ENCODE results near the gene RIMS4. TPM values are rescaled to one million over a fixed set of nuclear protein-coding genes. Genes with fewer than 3 reads are reported as not detected.
"Not testable (repeated sequence)": the region's sequence is repeated elsewhere in the genome, so short reads cannot be mapped to it uniquely, and the experiment has no call there.

RIMS4 gene
- total RNA-seq, 1 donor from 2014 or later, result 6.1 TPM

DNA sequence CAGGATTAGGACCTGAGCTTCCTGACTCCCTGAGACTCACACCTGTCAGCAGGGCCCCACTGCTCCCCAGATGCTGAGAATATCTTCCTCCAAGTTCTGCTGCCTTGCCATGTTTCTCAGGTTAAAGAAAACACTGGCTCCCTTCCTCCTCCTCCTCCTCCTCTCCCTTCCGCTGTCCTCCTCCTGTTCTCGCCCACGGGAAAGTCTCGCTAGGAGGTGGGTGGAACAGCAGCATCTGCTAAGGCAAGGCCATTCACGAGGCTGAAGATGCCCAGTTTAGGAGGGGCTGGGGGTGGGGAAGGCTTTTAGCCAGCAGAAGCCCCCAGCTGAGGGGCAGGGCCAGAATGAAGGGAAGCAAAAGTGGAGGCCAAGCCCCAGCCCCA, 40.9 kb downstream of the RIMS4 start:
- TF ChIP-seq, protein P1, sequence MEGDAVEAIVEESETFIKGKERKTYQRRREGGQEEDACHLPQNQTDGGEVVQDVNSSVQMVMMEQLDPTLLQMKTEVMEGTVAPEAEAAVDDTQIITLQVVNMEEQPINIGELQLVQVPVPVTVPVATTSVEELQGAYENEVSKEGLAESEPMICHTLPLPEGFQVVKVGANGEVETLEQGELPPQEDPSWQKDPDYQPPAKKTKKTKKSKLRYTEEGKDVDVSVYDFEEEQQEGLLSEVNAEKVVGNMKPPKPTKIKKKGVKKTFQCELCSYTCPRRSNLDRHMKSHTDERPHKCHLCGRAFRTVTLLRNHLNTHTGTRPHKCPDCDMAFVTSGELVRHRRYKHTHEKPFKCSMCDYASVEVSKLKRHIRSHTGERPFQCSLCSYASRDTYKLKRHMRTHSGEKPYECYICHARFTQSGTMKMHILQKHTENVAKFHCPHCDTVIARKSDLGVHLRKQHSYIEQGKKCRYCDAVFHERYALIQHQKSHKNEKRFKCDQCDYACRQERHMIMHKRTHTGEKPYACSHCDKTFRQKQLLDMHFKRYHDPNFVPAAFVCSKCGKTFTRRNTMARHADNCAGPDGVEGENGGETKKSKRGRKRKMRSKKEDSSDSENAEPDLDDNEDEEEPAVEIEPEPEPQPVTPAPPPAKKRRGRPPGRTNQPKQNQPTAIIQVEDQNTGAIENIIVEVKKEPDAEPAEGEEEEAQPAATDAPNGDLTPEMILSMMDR (conservative IDR thresholded peaks at IDR 0.05), result no peak
- H3K27me3 Mint-ChIP-seq (ENCODE audit: low read depth), result peaks cover 25% of the 10 kb centered on the region
- no peak overlapping the region for H3K27ac Mint-ChIP-seq (ENCODE audit: unreplicated experiment)
- DNase-seq (ENCODE audit: low read depth, low spot score), result no peak
- no peak overlapping the region for H3K4me3 Mint-ChIP-seq
- H3K4me1 Mint-ChIP-seq, result peaks cover 4% of the 10 kb centered on the region
- H3K9me3 Mint-ChIP-seq, result no peaks in the 10 kb centered on the region
- no peaks in the 10 kb centered on the region for H3K36me3 Mint-ChIP-seq (ENCODE audit: low read depth)

DNA sequence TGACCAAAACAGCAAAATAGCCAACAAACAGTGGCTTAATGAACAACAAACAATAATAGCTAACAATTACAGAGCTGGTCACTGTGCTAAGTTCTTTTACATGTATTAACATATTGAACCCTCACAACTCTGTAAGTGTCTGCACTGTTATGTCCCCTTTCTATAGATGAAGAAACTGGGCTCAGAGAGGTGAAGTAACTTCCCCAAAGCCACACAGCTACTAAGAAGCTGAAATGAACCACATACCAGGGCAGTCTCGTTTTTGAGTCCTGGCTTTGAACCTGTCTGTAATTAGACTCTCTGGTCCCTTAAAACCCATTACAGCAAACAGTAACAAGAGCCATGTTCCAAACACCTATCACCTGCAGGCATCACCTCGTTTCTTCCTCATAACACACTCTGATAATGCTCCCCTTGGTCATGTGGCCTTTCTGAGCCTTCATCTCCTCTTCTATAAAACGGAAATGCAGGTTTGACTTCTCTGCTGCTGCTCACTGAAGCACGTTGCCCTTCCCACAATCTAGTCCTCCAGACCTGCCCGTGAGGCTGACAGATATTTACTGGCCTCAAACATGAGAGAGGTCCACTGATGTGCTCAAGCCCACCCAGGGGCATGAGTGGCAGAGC, 41.4 kb downstream of the RIMS4 start:
- DNase-seq (ENCODE audit: low read depth, low spot score), result no peak
- Mint-ChIP-seq H3K36me3 (ENCODE audit: low read depth) (no peaks in the 10 kb centered on the region), H3K27ac (ENCODE audit: unreplicated experiment) (no peak overlapping the region), H3K27me3 (ENCODE audit: low read depth) (peaks cover 25% of the 10 kb centered on the region), H3K4me3 (no peak overlapping the region), H3K9me3 (no peaks in the 10 kb centered on the region), H3K4me1 (peaks cover 4% of the 10 kb centered on the region)
- TF ChIP-seq, protein P1 (conservative IDR thresholded peaks at IDR 0.05), result no peak

DNA sequence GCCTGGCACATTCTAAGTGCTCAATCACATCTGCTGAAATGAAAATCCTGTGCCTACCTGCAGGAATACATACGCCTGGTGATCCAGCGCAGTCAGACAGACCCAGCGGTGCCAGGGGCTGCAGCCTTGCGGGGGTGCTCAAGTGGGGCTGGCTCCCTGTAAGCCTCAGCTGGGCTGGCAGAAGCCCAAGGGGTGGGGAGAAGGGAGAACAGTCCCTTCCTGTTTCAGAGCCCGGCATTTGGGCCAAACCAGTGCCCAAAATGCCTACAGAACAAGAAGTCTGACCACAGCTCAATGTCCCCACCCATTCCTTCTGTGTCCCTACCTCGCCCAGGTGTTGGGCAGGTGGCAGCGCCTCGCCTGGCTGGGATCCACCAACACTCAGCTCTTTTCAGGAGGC, 42.1 kb downstream of the RIMS4 start:
- Mint-ChIP-seq H3K9me3 (no peaks in the 10 kb centered on the region), H3K27me3 (ENCODE audit: low read depth) (peaks cover 25% of the 10 kb centered on the region), H3K4me1 (peaks cover 4% of the 10 kb centered on the region), H3K27ac (ENCODE audit: unreplicated experiment) (no peak overlapping the region), H3K36me3 (ENCODE audit: low read depth) (no peaks in the 10 kb centered on the region), H3K4me3 (no peak overlapping the region)
- DNase-seq (ENCODE audit: low read depth, low spot score), result no peak
- TF ChIP-seq, protein P1 (conservative IDR thresholded peaks at IDR 0.05), result no peak

DNA sequence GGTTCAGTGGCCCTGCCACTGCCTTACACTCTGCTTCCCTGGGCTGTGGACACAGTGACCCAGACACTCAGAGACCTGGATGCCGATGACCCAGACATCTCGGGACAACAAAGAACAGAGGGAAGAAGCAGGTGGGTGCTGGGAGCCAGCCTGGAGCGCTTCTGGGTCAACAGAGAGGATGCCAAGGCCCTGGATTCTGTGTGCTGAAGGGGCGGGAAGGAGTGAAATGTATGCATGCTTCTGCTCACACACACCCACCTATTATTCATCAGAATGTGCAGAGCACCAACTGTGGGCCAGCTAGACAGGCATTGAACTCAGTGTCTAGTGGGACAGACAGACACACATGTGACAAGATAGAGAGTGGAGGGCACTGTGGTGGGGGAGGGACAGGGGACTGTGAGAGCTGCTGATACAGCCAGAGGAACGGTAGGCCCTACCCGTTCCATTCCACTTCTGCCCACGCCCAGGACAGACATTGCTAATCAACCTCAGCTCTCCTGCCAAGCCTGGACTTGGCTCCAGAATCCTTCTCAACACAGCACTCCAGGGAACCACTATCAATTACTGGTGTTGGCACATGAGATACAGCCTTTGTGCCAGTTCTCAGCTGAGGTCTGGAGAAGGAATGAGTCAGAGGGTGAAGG, 44.5 kb downstream of the RIMS4 start:
- Mint-ChIP-seq H3K9me3 (no peaks in the 10 kb centered on the region), H3K27ac (ENCODE audit: unreplicated experiment) (peak overlapping the region; percentile 81), H3K27me3 (ENCODE audit: low read depth) (peaks cover 18% of the 10 kb centered on the region), H3K4me1 (peaks cover 4% of the 10 kb centered on the region), H3K36me3 (ENCODE audit: low read depth) (no peaks in the 10 kb centered on the region), H3K4me3 (no peak overlapping the region)
- no peak for DNase-seq (ENCODE audit: low read depth, low spot score)
- TF ChIP-seq, protein P1 (conservative IDR thresholded peaks at IDR 0.05), result no peak

DNA sequence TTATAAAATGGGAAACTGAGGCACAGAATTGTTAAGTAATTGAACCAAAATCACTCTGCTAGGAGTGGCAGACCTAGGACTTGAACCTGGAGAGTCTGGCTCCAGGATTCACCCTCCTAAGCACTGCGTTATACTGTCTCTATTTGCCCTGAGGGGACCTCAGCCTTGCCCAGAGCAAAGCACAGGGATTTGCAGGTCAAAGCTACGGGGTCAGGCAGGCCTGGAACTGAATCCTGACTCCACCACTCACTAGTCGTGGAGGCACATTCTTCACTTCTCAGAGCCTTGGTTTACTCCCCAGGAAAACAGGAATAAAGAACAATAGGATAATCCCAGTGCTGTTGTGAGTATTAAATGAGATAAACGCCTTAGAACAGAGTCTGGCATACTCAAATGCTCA, 45.3 kb downstream of the RIMS4 start:
- H3K4me1 Mint-ChIP-seq, result peaks cover 4% of the 10 kb centered on the region
- DNase-seq (ENCODE audit: low read depth, low spot score), result no peak
- no peak overlapping the region for H3K27ac Mint-ChIP-seq (ENCODE audit: unreplicated experiment)
- H3K27me3 Mint-ChIP-seq (ENCODE audit: low read depth), result peaks cover 19% of the 10 kb centered on the region
- TF ChIP-seq, protein P1 (conservative IDR thresholded peaks at IDR 0.05), result no peak
- no peaks in the 10 kb centered on the region for H3K36me3 Mint-ChIP-seq (ENCODE audit: low read depth)
- H3K4me3 Mint-ChIP-seq, result no peak overlapping the region
- H3K9me3 Mint-ChIP-seq, result no peaks in the 10 kb centered on the region

DNA sequence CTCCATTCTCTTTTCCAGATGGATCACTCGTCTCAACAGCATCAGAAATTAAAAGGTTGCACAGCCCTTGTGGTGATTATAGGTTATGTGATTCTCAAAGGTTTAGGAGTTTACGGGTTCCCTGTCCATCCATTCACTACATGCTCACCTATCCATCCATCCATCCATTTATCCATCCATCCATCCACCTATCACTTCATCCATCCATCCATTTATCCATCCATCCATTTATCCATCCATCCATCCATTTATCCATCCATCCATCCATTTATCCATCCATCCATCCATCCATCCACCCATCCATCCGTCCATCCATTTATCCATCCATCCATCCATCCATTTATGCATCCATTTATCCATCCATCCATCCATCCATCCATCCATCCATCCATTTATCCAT, 46.5 kb downstream of the RIMS4 start:
- H3K4me3 Mint-ChIP-seq; H3K27ac Mint-ChIP-seq (ENCODE audit: unreplicated experiment); H3K9me3 Mint-ChIP-seq; DNase-seq (ENCODE audit: low read depth, low spot score); H3K36me3 Mint-ChIP-seq (ENCODE audit: low read depth); H3K4me1 Mint-ChIP-seq: not testable (repeated sequence)
- H3K27me3 Mint-ChIP-seq (ENCODE audit: low read depth), result peaks cover 16% of the 10 kb centered on the region

All from neural crest cell (in vitro differentiated cells).